IMR-90 (cell line): ENCODE measurements around the gene CYTH1. TPM values are rescaled to one million over a fixed set of nuclear protein-coding genes. Genes with fewer than 3 reads are reported as not detected.

Experiments
- ATAC-seq: fragments of 200-7000 bp; cut with Tn5 transposase; 2 replicates; pipeline ENCODE4 v1.9.1; 2020; ENCODE audit warnings: low read depth, mild to moderate bottlenecking, moderate library complexity
- BruUV-seq: library from RNA; stranded (reverse); fragments of 400-500 nt; replicated peaks from 2 replicates; lab custom pipeline; 2021; lab: Mats Ljungman, UMichigan
- CTCF ChIA-PET: fragments of 300-600 bp; formaldehyde crosslinking; extraction: SDS; loops from one replicate; lab custom pipeline; 2021; ENCODE audit warnings: antibody characterized with exemption; lab: Yijun Ruan, JAX
- POLR2A ChIA-PET: fragments of 300-600 bp; sonication (Branson Sonifier 250); formaldehyde crosslinking; loops from one replicate; lab custom pipeline; 2022; ENCODE audit warnings: antibody characterized with exemption; ENCODE audit not compliant: unreplicated experiment; lab: Charles Lee
- DNase-seq: peaks from one replicate; pipeline ENCODE4 v3.0.0; 2013
- H2AFZ ChIP-seq: replicated peaks from 2 replicates; pipeline ENCODE3; 2013; ENCODE audit warnings: low read length, mild to moderate bottlenecking; ENCODE audit not compliant: poor library complexity
- H2AK5ac ChIP-seq: 2 replicates; pipeline ENCODE4 v1.6.1; 2013; ENCODE audit warnings: low read depth, low read length, inconsistent platforms
- H2AK9ac ChIP-seq: replicated peaks from 2 replicates; pipeline ENCODE3; 2013; ENCODE audit warnings: mild to moderate bottlenecking, low read depth, low read length, moderate library complexity; ENCODE audit not compliant: poor library complexity
- H2BK120ac ChIP-seq: 2 replicates; pipeline ENCODE4 v1.6.1; 2013; ENCODE audit warnings: low read depth, low read length, inconsistent platforms
- H2BK15ac ChIP-seq: 3 replicates; pipeline ENCODE4 v1.6.1; 2013; ENCODE audit warnings: low read depth, low read length, inconsistent platforms
- H2BK20ac ChIP-seq: 2 replicates; pipeline ENCODE4 v1.6.1; 2013; ENCODE audit warnings: low read depth, mild to moderate bottlenecking, inconsistent platforms, low read length, moderate library complexity
- H2BK5ac ChIP-seq: 2 replicates; pipeline ENCODE4 v1.6.1; 2013; ENCODE audit warnings: mild to moderate bottlenecking, low read depth, low read length, inconsistent platforms; ENCODE audit not compliant: poor library complexity, severe bottlenecking
- H3K14ac ChIP-seq: replicated peaks from 2 replicates; pipeline ENCODE4 v1.6.1; 2013; ENCODE audit warnings: low read depth, low read length, inconsistent platforms
- H3K18ac ChIP-seq: 2 replicates; pipeline ENCODE4 v1.6.1; 2013; ENCODE audit warnings: low read depth, low read length, control low read depth
- H3K23ac ChIP-seq: 2 replicates; pipeline ENCODE4 v1.6.1; 2013; ENCODE audit warnings: low read depth, low read length, inconsistent platforms
- H3K27ac ChIP-seq: 2 replicates; pipeline ENCODE4 v1.5.1; 2013; ENCODE audit warnings: mild to moderate bottlenecking, control low read depth, low read length; ENCODE audit not compliant: insufficient read depth
- H3K27me3 ChIP-seq: 2 replicates; pipeline ENCODE4 v1.6.1; 2013; ENCODE audit warnings: low read length; ENCODE audit not compliant: control insufficient read depth, insufficient read depth
- H3K36me3 ChIP-seq: 2 replicates; pipeline ENCODE4 v1.6.1; 2013; ENCODE audit warnings: low read length, mixed read lengths; ENCODE audit not compliant: control insufficient read depth, insufficient read depth
- H3K4ac ChIP-seq: 2 replicates; pipeline ENCODE4 v1.6.1; 2013; ENCODE audit warnings: low read depth, low read length, inconsistent platforms
- H3K4me1 ChIP-seq: 2 replicates; pipeline ENCODE4 v1.6.1; 2013; ENCODE audit warnings: low read length, mixed read lengths; ENCODE audit not compliant: control insufficient read depth, insufficient read depth
- H3K4me2 ChIP-seq: 2 replicates; pipeline ENCODE4 v1.6.1; 2013; ENCODE audit warnings: low read depth, mild to moderate bottlenecking, control low read depth, low read length, moderate library complexity
- H3K4me3 ChIP-seq: 2 replicates; pipeline ENCODE4 v1.5.1; 2013; ENCODE audit warnings: low read depth, mild to moderate bottlenecking, control low read depth, low read length, moderate library complexity; ENCODE audit not compliant: insufficient read depth
- H3K56ac ChIP-seq: 2 replicates; pipeline ENCODE4 v1.6.1; 2013; ENCODE audit warnings: low read length, inconsistent platforms; ENCODE audit not compliant: insufficient read depth; ENCODE audit errors: extremely low read depth
- H3K79me1 ChIP-seq, 2 experiments: 2 replicates each; pipeline ENCODE4 v1.6.1; 2013; ENCODE audit warnings: low read length in 2 of 2, inconsistent platforms in 1 of 2, low read depth in 1 of 2
- H3K9ac ChIP-seq: 2 replicates; pipeline ENCODE4 v1.6.1; 2013; ENCODE audit warnings: low read depth, low read length, control low read depth
- H3K9me1 ChIP-seq: 2 replicates; pipeline ENCODE4 v1.6.1; 2013; ENCODE audit warnings: low read length, inconsistent platforms; ENCODE audit not compliant: insufficient read depth
- H3K9me3 ChIP-seq: 2 replicates; pipeline ENCODE4 v1.6.1; 2013; ENCODE audit warnings: low read length; ENCODE audit not compliant: control insufficient read depth, insufficient read depth
- H4K20me1 ChIP-seq: 2 replicates; pipeline ENCODE4 v1.6.1; 2013; ENCODE audit warnings: low read length, inconsistent platforms; ENCODE audit not compliant: insufficient read depth
- H4K5ac ChIP-seq: 2 replicates; pipeline ENCODE4 v1.6.1; 2013; ENCODE audit warnings: mild to moderate bottlenecking, low read depth, low read length, control low read depth
- H4K8ac ChIP-seq, 2 experiments: 2 replicates each; pipeline ENCODE4 v1.6.1; 2013; ENCODE audit warnings: low read depth in 2 of 2, low read length in 2 of 2, control low read depth in 1 of 2, inconsistent platforms in 1 of 2
- H4K91ac ChIP-seq: 2 replicates; pipeline ENCODE4 v1.6.1; 2013; ENCODE audit warnings: low read depth, low read length, inconsistent platforms; ENCODE audit not compliant: insufficient read depth
- BHLHE40 ChIP-seq: fragments of 150-350 bp; IDR thresholded peaks from 2 replicates; pipeline ENCODE4 v1.6.1; 2016; ENCODE audit warnings: mild to moderate bottlenecking, low read depth, low read length
- CEBPB ChIP-seq: IDR thresholded peaks from 2 replicates; pipeline ENCODE4 v1.6.1; 2012; ENCODE audit warnings: low read depth, low read length, improper control_type of control experiment
- CTCF ChIP-seq: conservative IDR thresholded peaks from 2 replicates; pipeline ENCODE4 v1.5.1; 2012; ENCODE audit warnings: mild to moderate bottlenecking, low read depth, low read length, improper control_type of control experiment
- FOS ChIP-seq: fragments of 150-350 bp; IDR thresholded peaks from 2 replicates; pipeline ENCODE4 v1.6.1; 2016; ENCODE audit warnings: low read depth, low read length
- MAZ ChIP-seq: IDR thresholded peaks from 2 replicates; pipeline ENCODE4 v1.6.1; 2012; ENCODE audit warnings: low read depth, mild to moderate bottlenecking, low read length, improper control_type of control experiment, moderate library complexity, borderline replicate concordance
- MXI1 ChIP-seq: IDR thresholded peaks from 2 replicates; pipeline ENCODE4 v1.6.1; 2012; ENCODE audit warnings: low read depth, mild to moderate bottlenecking, low read length, moderate library complexity, borderline replicate concordance
- NFE2L2 ChIP-seq: fragments of 150-350 bp; IDR thresholded peaks from 2 replicates; pipeline ENCODE4 v1.6.1; 2016; ENCODE audit warnings: low read depth, mild to moderate bottlenecking, low read length
- RCOR1 ChIP-seq: IDR thresholded peaks from 2 replicates; pipeline ENCODE4 v1.6.1; 2012; ENCODE audit warnings: mild to moderate bottlenecking, low read length, improper control_type of control experiment; ENCODE audit not compliant: insufficient replicate concordance
- RFX5 ChIP-seq: IDR thresholded peaks from 2 replicates; pipeline ENCODE4 v1.8.0; 2012; ENCODE audit warnings: low read depth, mild to moderate bottlenecking, low read length, moderate library complexity
- SMC3 ChIP-seq: fragments of 150-350 bp; IDR thresholded peaks from 2 replicates; pipeline ENCODE4 v1.6.1; 2016; ENCODE audit warnings: low read depth, mild to moderate bottlenecking, antibody characterized with exemption, low read length, moderate library complexity
- whole genome bisulfite sequencing, 2 experiments: methylation state at CpG; one replicate each; pipeline versions ENCODE4 v1.1.5 to v1.1.7; 2013; ENCODE audit warnings: missing lambda C conversion rate in 2 of 2; ENCODE audit not compliant: insufficient read length in 1 of 2; ENCODE audit errors: extremely low coverage in 2 of 2; 5-methylcytosine and 5-hydroxymethylcytosine counted together
- dilution Hi-C: fragments of 300-500 bp; cut with HindIII; formaldehyde crosslinking; loops from one replicate; pipeline ENCODE4 v1.14.3; 2018; ENCODE audit warnings: low sequenced_read_pairs; ENCODE audit not compliant: unreplicated experiment
- in situ Hi-C: fragments of 300-500 bp; cut with MboI; formaldehyde crosslinking; loops from 3 replicates; pipeline ENCODE4 v1.14.3; 2019; ENCODE audit warnings: low sequenced_read_pairs, inconsistent platforms, mixed read lengths
- intact Hi-C: fragments of 100-400 bp; cut with micrococcal nuclease; formaldehyde crosslinking; loops from 2 replicates; pipeline ENCODE4 v1.10.0; 2022
- polyA plus RNA-seq, 3 experiments: library from polyadenylated mRNA; depleted of rRNA; stranded (reverse); fragments of >200 nt; gene quantifications; 2 replicates each; pipeline ENCODE4 v1.2.3, GENCODE V29; 2012; ENCODE audit warnings: low replicate concordance in 1 of 3
- total RNA-seq: library from RNA; depleted of rRNA; stranded (reverse); fragments of >200 nt; gene quantifications from 2 replicates; pipeline ENCODE4 v1.2.3, GENCODE V29; 2012
- TF ChIP-seq, protein P1 (sequence below): fragments of 150-350 bp; IDR thresholded peaks from 2 replicates; pipeline ENCODE4 v1.6.1; 2016; ENCODE audit warnings: low read depth, mild to moderate bottlenecking, low read length, moderate library complexity, borderline replicate concordance
- TF ChIP-seq, protein P2 (sequence below): fragments of 150-350 bp; IDR thresholded peaks from 2 replicates; pipeline ENCODE4 v1.6.1; 2017; ENCODE audit warnings: mild to moderate bottlenecking, antibody characterized with exemption, low read length, low read depth

The CYTH1 gene
- total and polyA plus RNA-seq, 2 of the 4 experiments (the other 2 are of a cell fraction): 7.9 to 12.4 TPM

GRCh38 chr17:78736526-78737079, 45.5 kb downstream of the CYTH1 start:
- ChIA-PET POLR2A (no interaction called here), CTCF (no interaction called here)
- H3K4me3 ChIP-seq: no peak overlapping the region
- peak overlapping the region; percentile 29 for H2AK5ac ChIP-seq
- H4K91ac ChIP-seq: no peak overlapping the region
- dilution Hi-C loops: no loop called here
- no peak overlapping the region for H3K4me2 ChIP-seq
- H3K9ac ChIP-seq: no peak overlapping the region
- in situ Hi-C loops: no loop called here
- H3K79me1 ChIP-seq: peaks cover 26 to 73% of the 10 kb centered on the region in 2 experiments
- H2AK9ac ChIP-seq: peak overlapping the region; percentile 68
- no peak overlapping the region for H2BK15ac ChIP-seq
- no peak overlapping the region for H4K8ac ChIP-seq
- H2BK120ac ChIP-seq: no peak overlapping the region
- no peak overlapping the region for H2AFZ ChIP-seq
- H3K27ac ChIP-seq: no peak overlapping the region
- H4K20me1 ChIP-seq: peaks cover 25% of the 10 kb centered on the region
- no peak overlapping the region for H3K23ac ChIP-seq
- TF ChIP-seq NFE2L2 (no peak), RCOR1 (no peak), RFX5 (no peak), CTCF (no peak), BHLHE40 (no peak), MAZ (no peak), CEBPB (no peak), SMC3 (no peak), FOS (no peak), MXI1 (no peak)
- TF ChIP-seq, protein P1, sequence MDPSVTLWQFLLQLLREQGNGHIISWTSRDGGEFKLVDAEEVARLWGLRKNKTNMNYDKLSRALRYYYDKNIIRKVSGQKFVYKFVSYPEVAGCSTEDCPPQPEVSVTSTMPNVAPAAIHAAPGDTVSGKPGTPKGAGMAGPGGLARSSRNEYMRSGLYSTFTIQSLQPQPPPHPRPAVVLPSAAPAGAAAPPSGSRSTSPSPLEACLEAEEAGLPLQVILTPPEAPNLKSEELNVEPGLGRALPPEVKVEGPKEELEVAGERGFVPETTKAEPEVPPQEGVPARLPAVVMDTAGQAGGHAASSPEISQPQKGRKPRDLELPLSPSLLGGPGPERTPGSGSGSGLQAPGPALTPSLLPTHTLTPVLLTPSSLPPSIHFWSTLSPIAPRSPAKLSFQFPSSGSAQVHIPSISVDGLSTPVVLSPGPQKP: no peak
- TF ChIP-seq, protein P2, sequence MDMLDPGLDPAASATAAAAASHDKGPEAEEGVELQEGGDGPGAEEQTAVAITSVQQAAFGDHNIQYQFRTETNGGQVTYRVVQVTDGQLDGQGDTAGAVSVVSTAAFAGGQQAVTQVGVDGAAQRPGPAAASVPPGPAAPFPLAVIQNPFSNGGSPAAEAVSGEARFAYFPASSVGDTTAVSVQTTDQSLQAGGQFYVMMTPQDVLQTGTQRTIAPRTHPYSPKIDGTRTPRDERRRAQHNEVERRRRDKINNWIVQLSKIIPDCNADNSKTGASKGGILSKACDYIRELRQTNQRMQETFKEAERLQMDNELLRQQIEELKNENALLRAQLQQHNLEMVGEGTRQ: no peak
- no peak overlapping the region for H3K56ac ChIP-seq
- H3K9me1 ChIP-seq: peaks cover 14% of the 10 kb centered on the region
- peaks cover 12% of the 10 kb centered on the region for H3K4me1 ChIP-seq
- no peak overlapping the region for H3K4ac ChIP-seq
- BruUV-seq: no TSS peak
- ATAC-seq: no peak
- H3K36me3 ChIP-seq: no peaks in the 10 kb centered on the region
- DNase-seq: no peak
- H2BK5ac ChIP-seq: no peak overlapping the region
- intact Hi-C loops: no loop called here
- no peak overlapping the region for H3K18ac ChIP-seq
- H3K27me3 ChIP-seq: no peaks in the 10 kb centered on the region
- H3K9me3 ChIP-seq: no peaks in the 10 kb centered on the region
- WGBS, 2 experiments: 72% methylated on average over 5 of the region's 15 CpGs; no CpG with 5 or more reads in 1 of the 2 experiments
- no peak overlapping the region for H3K14ac ChIP-seq
- H4K5ac ChIP-seq: no peak overlapping the region
- no peak overlapping the region for H2BK20ac ChIP-seq
